IMR-90 (cell line): Measurements from ENCODE around the gene IL36A. TPM values are rescaled to one million over a fixed set of nuclear protein-coding genes. Genes with fewer than 3 reads are reported as not detected.

ENCODE experiments used
- ATAC-seq: fragments of 200-7000 bp; cut with Tn5 transposase; 2 replicates; pipeline ENCODE4 v1.9.1; 2020; ENCODE audit warnings: low read depth, mild to moderate bottlenecking, moderate library complexity
- BruUV-seq: library from RNA; stranded (reverse); fragments of 400-500 nt; replicated peaks from 2 replicates; lab custom pipeline; 2021; lab: Mats Ljungman, UMichigan
- CTCF ChIA-PET: fragments of 300-600 bp; formaldehyde crosslinking; extraction: SDS; loops from one replicate; lab custom pipeline; 2021; ENCODE audit warnings: antibody characterized with exemption; lab: Yijun Ruan, JAX
- POLR2A ChIA-PET: fragments of 300-600 bp; sonication (Branson Sonifier 250); formaldehyde crosslinking; loops from one replicate; lab custom pipeline; 2022; ENCODE audit warnings: antibody characterized with exemption; ENCODE audit not compliant: unreplicated experiment; lab: Charles Lee
- DNase-seq: peaks from one replicate; pipeline ENCODE4 v3.0.0; 2013
- H2AFZ ChIP-seq: replicated peaks from 2 replicates; pipeline ENCODE3; 2013; ENCODE audit warnings: low read length, mild to moderate bottlenecking; ENCODE audit not compliant: poor library complexity
- H2AK5ac ChIP-seq: 2 replicates; pipeline ENCODE4 v1.6.1; 2013; ENCODE audit warnings: low read depth, low read length, inconsistent platforms
- H2AK9ac ChIP-seq: replicated peaks from 2 replicates; pipeline ENCODE3; 2013; ENCODE audit warnings: mild to moderate bottlenecking, low read depth, low read length, moderate library complexity; ENCODE audit not compliant: poor library complexity
- H2BK120ac ChIP-seq: 2 replicates; pipeline ENCODE4 v1.6.1; 2013; ENCODE audit warnings: low read depth, low read length, inconsistent platforms
- H2BK15ac ChIP-seq: 3 replicates; pipeline ENCODE4 v1.6.1; 2013; ENCODE audit warnings: low read depth, low read length, inconsistent platforms
- H2BK20ac ChIP-seq: 2 replicates; pipeline ENCODE4 v1.6.1; 2013; ENCODE audit warnings: low read depth, mild to moderate bottlenecking, inconsistent platforms, low read length, moderate library complexity
- H2BK5ac ChIP-seq: 2 replicates; pipeline ENCODE4 v1.6.1; 2013; ENCODE audit warnings: mild to moderate bottlenecking, low read depth, low read length, inconsistent platforms; ENCODE audit not compliant: poor library complexity, severe bottlenecking
- H3K14ac ChIP-seq: replicated peaks from 2 replicates; pipeline ENCODE4 v1.6.1; 2013; ENCODE audit warnings: low read depth, low read length, inconsistent platforms
- H3K18ac ChIP-seq: 2 replicates; pipeline ENCODE4 v1.6.1; 2013; ENCODE audit warnings: low read depth, low read length, control low read depth
- H3K23ac ChIP-seq: 2 replicates; pipeline ENCODE4 v1.6.1; 2013; ENCODE audit warnings: low read depth, low read length, inconsistent platforms
- H3K27ac ChIP-seq: 2 replicates; pipeline ENCODE4 v1.5.1; 2013; ENCODE audit warnings: mild to moderate bottlenecking, control low read depth, low read length; ENCODE audit not compliant: insufficient read depth
- H3K27me3 ChIP-seq: 2 replicates; pipeline ENCODE4 v1.6.1; 2013; ENCODE audit warnings: low read length; ENCODE audit not compliant: control insufficient read depth, insufficient read depth
- H3K36me3 ChIP-seq: 2 replicates; pipeline ENCODE4 v1.6.1; 2013; ENCODE audit warnings: low read length, mixed read lengths; ENCODE audit not compliant: control insufficient read depth, insufficient read depth
- H3K4ac ChIP-seq: 2 replicates; pipeline ENCODE4 v1.6.1; 2013; ENCODE audit warnings: low read depth, low read length, inconsistent platforms
- H3K4me1 ChIP-seq: 2 replicates; pipeline ENCODE4 v1.6.1; 2013; ENCODE audit warnings: low read length, mixed read lengths; ENCODE audit not compliant: control insufficient read depth, insufficient read depth
- H3K4me2 ChIP-seq: 2 replicates; pipeline ENCODE4 v1.6.1; 2013; ENCODE audit warnings: low read depth, mild to moderate bottlenecking, control low read depth, low read length, moderate library complexity
- H3K4me3 ChIP-seq: 2 replicates; pipeline ENCODE4 v1.5.1; 2013; ENCODE audit warnings: low read depth, mild to moderate bottlenecking, control low read depth, low read length, moderate library complexity; ENCODE audit not compliant: insufficient read depth
- H3K56ac ChIP-seq: 2 replicates; pipeline ENCODE4 v1.6.1; 2013; ENCODE audit warnings: low read length, inconsistent platforms; ENCODE audit not compliant: insufficient read depth; ENCODE audit errors: extremely low read depth
- H3K79me1 ChIP-seq, 2 experiments: 2 replicates each; pipeline ENCODE4 v1.6.1; 2013; ENCODE audit warnings: low read length in 2 of 2, inconsistent platforms in 1 of 2, low read depth in 1 of 2
- H3K9ac ChIP-seq: 2 replicates; pipeline ENCODE4 v1.6.1; 2013; ENCODE audit warnings: low read depth, low read length, control low read depth
- H3K9me1 ChIP-seq: 2 replicates; pipeline ENCODE4 v1.6.1; 2013; ENCODE audit warnings: low read length, inconsistent platforms; ENCODE audit not compliant: insufficient read depth
- H3K9me3 ChIP-seq: 2 replicates; pipeline ENCODE4 v1.6.1; 2013; ENCODE audit warnings: low read length; ENCODE audit not compliant: control insufficient read depth, insufficient read depth
- H4K20me1 ChIP-seq: 2 replicates; pipeline ENCODE4 v1.6.1; 2013; ENCODE audit warnings: low read length, inconsistent platforms; ENCODE audit not compliant: insufficient read depth
- H4K5ac ChIP-seq: 2 replicates; pipeline ENCODE4 v1.6.1; 2013; ENCODE audit warnings: mild to moderate bottlenecking, low read depth, low read length, control low read depth
- H4K8ac ChIP-seq, 2 experiments: 2 replicates each; pipeline ENCODE4 v1.6.1; 2013; ENCODE audit warnings: low read depth in 2 of 2, low read length in 2 of 2, control low read depth in 1 of 2, inconsistent platforms in 1 of 2
- H4K91ac ChIP-seq: 2 replicates; pipeline ENCODE4 v1.6.1; 2013; ENCODE audit warnings: low read depth, low read length, inconsistent platforms; ENCODE audit not compliant: insufficient read depth
- BHLHE40 ChIP-seq: fragments of 150-350 bp; IDR thresholded peaks from 2 replicates; pipeline ENCODE4 v1.6.1; 2016; ENCODE audit warnings: mild to moderate bottlenecking, low read depth, low read length
- CHD1 ChIP-seq: IDR thresholded peaks from 2 replicates; pipeline ENCODE4 v1.6.1; 2012; ENCODE audit warnings: low read depth, low read length, improper control_type of control experiment
- CTCF ChIP-seq: conservative IDR thresholded peaks from 2 replicates; pipeline ENCODE4 v1.5.1; 2012; ENCODE audit warnings: mild to moderate bottlenecking, low read depth, low read length, improper control_type of control experiment
- FOS ChIP-seq: fragments of 150-350 bp; IDR thresholded peaks from 2 replicates; pipeline ENCODE4 v1.6.1; 2016; ENCODE audit warnings: low read depth, low read length
- MAFK ChIP-seq: IDR thresholded peaks from 2 replicates; pipeline ENCODE4 v1.6.1; 2012; ENCODE audit warnings: low read depth, low read length, improper control_type of control experiment
- MAZ ChIP-seq: IDR thresholded peaks from 2 replicates; pipeline ENCODE4 v1.6.1; 2012; ENCODE audit warnings: low read depth, mild to moderate bottlenecking, low read length, improper control_type of control experiment, moderate library complexity, borderline replicate concordance
- POLR2A ChIP-seq: IDR thresholded peaks from 2 replicates; pipeline ENCODE4 v1.6.1; 2012; ENCODE audit warnings: mild to moderate bottlenecking, low read depth, low read length
- RCOR1 ChIP-seq: IDR thresholded peaks from 2 replicates; pipeline ENCODE4 v1.6.1; 2012; ENCODE audit warnings: mild to moderate bottlenecking, low read length, improper control_type of control experiment; ENCODE audit not compliant: insufficient replicate concordance
- RFX5 ChIP-seq: IDR thresholded peaks from 2 replicates; pipeline ENCODE4 v1.8.0; 2012; ENCODE audit warnings: low read depth, mild to moderate bottlenecking, low read length, moderate library complexity
- SMC3 ChIP-seq: fragments of 150-350 bp; IDR thresholded peaks from 2 replicates; pipeline ENCODE4 v1.6.1; 2016; ENCODE audit warnings: low read depth, mild to moderate bottlenecking, antibody characterized with exemption, low read length, moderate library complexity
- WGBS, 2 experiments: methylation state at CpG; one replicate each; pipeline versions ENCODE4 v1.1.5 to v1.1.7; 2013; ENCODE audit warnings: missing lambda C conversion rate in 2 of 2; ENCODE audit not compliant: insufficient read length in 1 of 2; ENCODE audit errors: extremely low coverage in 2 of 2; 5-methylcytosine and 5-hydroxymethylcytosine counted together
- dilution Hi-C: fragments of 300-500 bp; cut with HindIII; formaldehyde crosslinking; loops from one replicate; pipeline ENCODE4 v1.14.3; 2018; ENCODE audit warnings: low sequenced_read_pairs; ENCODE audit not compliant: unreplicated experiment
- in situ Hi-C: fragments of 300-500 bp; cut with MboI; formaldehyde crosslinking; loops from 3 replicates; pipeline ENCODE4 v1.14.3; 2019; ENCODE audit warnings: low sequenced_read_pairs, inconsistent platforms, mixed read lengths
- intact Hi-C: fragments of 100-400 bp; cut with micrococcal nuclease; formaldehyde crosslinking; loops from 2 replicates; pipeline ENCODE4 v1.10.0; 2022
- polyA plus RNA-seq, 3 experiments: library from polyadenylated mRNA; depleted of rRNA; stranded (reverse); fragments of >200 nt; gene quantifications; 2 replicates each; pipeline ENCODE4 v1.2.3, GENCODE V29; 2012; ENCODE audit warnings: low replicate concordance in 1 of 3
- total RNA-seq: library from RNA; depleted of rRNA; stranded (reverse); fragments of >200 nt; gene quantifications from 2 replicates; pipeline ENCODE4 v1.2.3, GENCODE V29; 2012
- TF ChIP-seq, protein P1 (sequence below): fragments of 150-350 bp; IDR thresholded peaks from 2 replicates; pipeline ENCODE4 v1.6.1; 2016; ENCODE audit warnings: low read depth, mild to moderate bottlenecking, low read length, moderate library complexity, borderline replicate concordance
- TF ChIP-seq, protein P2 (sequence below): fragments of 150-350 bp; IDR thresholded peaks from 2 replicates; pipeline ENCODE4 v1.6.1; 2017; ENCODE audit warnings: mild to moderate bottlenecking, antibody characterized with exemption, low read length, low read depth

Gene IL36A
- total and polyA plus RNA-seq, 2 of the 4 experiments (the other 2 are of a cell fraction): not detected

GRCh38 chr2:112962308-112963175, 42.7 kb upstream of the IL36A start (continued):
- TF ChIP-seq BHLHE40: no peak

GRCh38 chr2:112967023-112967422, 38.2 kb upstream of the IL36A start:
- H3K4me1 ChIP-seq: no peaks in the 10 kb centered on the region
- no peak overlapping the region for H3K18ac ChIP-seq
- H3K4ac ChIP-seq: no peak overlapping the region
- no peak overlapping the region for H2AK5ac ChIP-seq
- whole genome bisulfite sequencing, 2 experiments: no CpG with 5 or more reads among the region's 2 CpGs
- H4K5ac ChIP-seq: no peak overlapping the region
- intact Hi-C loops (no loop called here), dilution Hi-C loops (no loop called here), in situ Hi-C loops (no loop called here)
- H4K91ac ChIP-seq: no peak overlapping the region
- no TSS peak for BruUV-seq
- CTCF ChIA-PET: interaction anchor here (1.2 kb wide), 1 partner anchor 217 kb away, joined by 4 read pairs; no protein-coding TSS in a partner anchor
- H3K56ac ChIP-seq: no peak overlapping the region
- H3K14ac ChIP-seq: no peak overlapping the region
- no peak overlapping the region for H2BK15ac ChIP-seq
- no peak overlapping the region for H2BK120ac ChIP-seq
- no peak overlapping the region for H3K9ac ChIP-seq
- H3K27ac ChIP-seq: no peak overlapping the region
- no peaks in the 10 kb centered on the region for H3K36me3 ChIP-seq
- no peaks in the 10 kb centered on the region for H3K9me1 ChIP-seq
- no peak overlapping the region for H3K4me2 ChIP-seq
- H3K27me3 ChIP-seq: peaks cover 11% of the 10 kb centered on the region
- H4K20me1 ChIP-seq: no peaks in the 10 kb centered on the region
- H2AK9ac ChIP-seq: no peak overlapping the region
- no peaks in the 10 kb centered on the region for H3K9me3 ChIP-seq
- H3K79me1 ChIP-seq: no peaks in the 10 kb centered on the region
- H4K8ac ChIP-seq: no peak overlapping the region
- POLR2A ChIA-PET: no interaction called here
- DNase-seq: no peak
- H2BK20ac ChIP-seq: no peak overlapping the region
- H2BK5ac ChIP-seq: no peak overlapping the region
- ATAC-seq: no peak
- H2AFZ ChIP-seq: no peak overlapping the region
- no peak overlapping the region for H3K23ac ChIP-seq
- H3K4me3 ChIP-seq: no peak overlapping the region
- no peak for TF ChIP-seq RCOR1
- no peak for TF ChIP-seq SMC3
- no peak for TF ChIP-seq CTCF
- no peak for TF ChIP-seq MAZ
- TF ChIP-seq, protein P1, sequence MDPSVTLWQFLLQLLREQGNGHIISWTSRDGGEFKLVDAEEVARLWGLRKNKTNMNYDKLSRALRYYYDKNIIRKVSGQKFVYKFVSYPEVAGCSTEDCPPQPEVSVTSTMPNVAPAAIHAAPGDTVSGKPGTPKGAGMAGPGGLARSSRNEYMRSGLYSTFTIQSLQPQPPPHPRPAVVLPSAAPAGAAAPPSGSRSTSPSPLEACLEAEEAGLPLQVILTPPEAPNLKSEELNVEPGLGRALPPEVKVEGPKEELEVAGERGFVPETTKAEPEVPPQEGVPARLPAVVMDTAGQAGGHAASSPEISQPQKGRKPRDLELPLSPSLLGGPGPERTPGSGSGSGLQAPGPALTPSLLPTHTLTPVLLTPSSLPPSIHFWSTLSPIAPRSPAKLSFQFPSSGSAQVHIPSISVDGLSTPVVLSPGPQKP: no peak
- TF ChIP-seq CHD1: no peak
- TF ChIP-seq, protein P2, sequence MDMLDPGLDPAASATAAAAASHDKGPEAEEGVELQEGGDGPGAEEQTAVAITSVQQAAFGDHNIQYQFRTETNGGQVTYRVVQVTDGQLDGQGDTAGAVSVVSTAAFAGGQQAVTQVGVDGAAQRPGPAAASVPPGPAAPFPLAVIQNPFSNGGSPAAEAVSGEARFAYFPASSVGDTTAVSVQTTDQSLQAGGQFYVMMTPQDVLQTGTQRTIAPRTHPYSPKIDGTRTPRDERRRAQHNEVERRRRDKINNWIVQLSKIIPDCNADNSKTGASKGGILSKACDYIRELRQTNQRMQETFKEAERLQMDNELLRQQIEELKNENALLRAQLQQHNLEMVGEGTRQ: no peak
- TF ChIP-seq POLR2A: no peak
- TF ChIP-seq RFX5: no peak
- TF ChIP-seq MAFK: no peak
- TF ChIP-seq BHLHE40: no peak
- no peak for TF ChIP-seq FOS
